ENCODE measurements around the gene SPPL3.

Gene SPPL3

GRCh38 chr12:120767071-120768024 lies 136.8 kb downstream of the SPPL3 start:
- DNase-seq, result no peak

GRCh38 chr12:120766566-120766965 lies 137.6 kb downstream of the SPPL3 start:
- DNase-seq, result no peak

- no peak for DNase-seq
Measured at GRCh38 chr12:120764816-120765215, 139.3 kb downstream of the SPPL3 start.

GRCh38 chr12:120763250-120763649 lies 140.9 kb downstream of the SPPL3 start:
- no peak for DNase-seq

- no peak for DNase-seq
Measured at GRCh38 chr12:120762086-120762485, 142.1 kb downstream of the SPPL3 start.

GRCh38 chr12:120761519-120761934 lies 142.6 kb downstream of the SPPL3 start:
- DNase-seq, result no peak

GRCh38 chr12:120760349-120761254 lies 143.6 kb downstream of the SPPL3 start:
- no peak for DNase-seq

GRCh38 chr12:120759591-120760348 lies 144.4 kb downstream of the SPPL3 start:
- DNase-seq, result no peak

GRCh38 chr12:120758798-120759590 lies 145.2 kb downstream of the SPPL3 start:
- no peak for DNase-seq

GRCh38 chr12:120757949-120758348 lies 146.2 kb downstream of the SPPL3 start:
- DNase-seq, result no peak

GRCh38 chr12:120757226-120757742 lies 146.9 kb downstream of the SPPL3 start:
- DNase-seq, result no peak

GRCh38 chr12:120755269-120755668 lies 148.9 kb downstream of the SPPL3 start:
- no peak for DNase-seq

GRCh38 chr12:120754792-120755191 lies 149.4 kb downstream of the SPPL3 start:
- no peak for DNase-seq

- DNase-seq, result no peak
Measured at GRCh38 chr12:120751389-120751788, 152.8 kb downstream of the SPPL3 start.

GRCh38 chr12:120750806-120751205 lies 153.4 kb downstream of the SPPL3 start:
- DNase-seq, result no peak

- no peak for DNase-seq
Measured at GRCh38 chr12:120749256-120749655, 154.9 kb downstream of the SPPL3 start.

GRCh38 chr12:120748242-120748641 lies 155.9 kb downstream of the SPPL3 start:
- no peak for DNase-seq

- DNase-seq, result no peak
Measured at GRCh38 chr12:120744922-120745493, 159.2 kb downstream of the SPPL3 start.

GRCh38 chr12:120741476-120742421 lies 162.4 kb downstream of the SPPL3 start:
- no peak for DNase-seq

GRCh38 chr12:120740871-120741270 lies 163.3 kb downstream of the SPPL3 start:
- no peak for DNase-seq

Measured in activated CD4-positive, CD25-positive, alpha-beta regulatory T cell (primary cell).